ENCODE data around the gene ARL4A. TPM values are rescaled to one million over a fixed set of nuclear protein-coding genes. Genes with fewer than 3 reads are reported as not detected.

Gene ARL4A
- total RNA-seq, 2 experiments from 2014 or later = 10.8 to 11.3 TPM

- ChIA-PET POLR2A (no interaction called here), CTCF (interaction anchor here (1.3 kb wide), 1 partner anchor 34 kb away, joined by 5 read pairs; no protein-coding TSS in a partner anchor)
- H3K4me3 Mint-ChIP-seq = no peak overlapping the region
- no peaks in the 10 kb centered on the region for H3K36me3 Mint-ChIP-seq (ENCODE audit: low read depth)
- no peak for TF ChIP-seq CTCF (IDR thresholded peaks at IDR 0.05)
- H3K4me1 Mint-ChIP-seq (ENCODE audit: low read depth) = peaks cover 40% of the 10 kb centered on the region
- no peaks in the 10 kb centered on the region for H3K9me3 Mint-ChIP-seq
- H3K27ac Mint-ChIP-seq = peak overlapping the region; percentile 84
- no peaks in the 10 kb centered on the region for H3K27me3 Mint-ChIP-seq
- ATAC-seq = no peak
- no peak for DNase-seq
- intact Hi-C loops (cut with micrococcal nuclease) = no loop called here
Observed at GRCh38 chr7:12719981-12720865, 32.8 kb downstream of the ARL4A start.

GRCh38 chr7:12721286-12721830, 33.9 kb downstream of the ARL4A start:
- no peaks in the 10 kb centered on the region for H3K27me3 Mint-ChIP-seq
- H3K4me3 Mint-ChIP-seq = no peak overlapping the region
- POLR2A ChIA-PET = no interaction called here
- no peak for TF ChIP-seq CTCF (IDR thresholded peaks at IDR 0.05)
- H3K4me1 Mint-ChIP-seq (ENCODE audit: low read depth) = peaks cover 29% of the 10 kb centered on the region
- no peak overlapping the region for H3K27ac Mint-ChIP-seq
- no peaks in the 10 kb centered on the region for H3K9me3 Mint-ChIP-seq
- ATAC-seq = no peak
- CTCF ChIA-PET = no interaction called here
- no peak for DNase-seq
- H3K36me3 Mint-ChIP-seq (ENCODE audit: low read depth) = no peaks in the 10 kb centered on the region
- intact Hi-C loops (cut with micrococcal nuclease) = no loop called here

GRCh38 chr7:12722136-12722535, 34.7 kb downstream of the ARL4A start:
- ChIA-PET CTCF (no interaction called here), POLR2A (no interaction called here)
- intact Hi-C loops (cut with micrococcal nuclease) = no loop called here
- peaks cover 22% of the 10 kb centered on the region for H3K4me1 Mint-ChIP-seq (ENCODE audit: low read depth)
- no peak overlapping the region for H3K27ac Mint-ChIP-seq
- H3K9me3 Mint-ChIP-seq = no peaks in the 10 kb centered on the region
- DNase-seq (no peak), ATAC-seq (no peak)
- no peaks in the 10 kb centered on the region for H3K27me3 Mint-ChIP-seq
- no peak for TF ChIP-seq CTCF (IDR thresholded peaks at IDR 0.05)
- H3K4me3 Mint-ChIP-seq = no peak overlapping the region
- H3K36me3 Mint-ChIP-seq (ENCODE audit: low read depth) = no peaks in the 10 kb centered on the region

- intact Hi-C loops (cut with micrococcal nuclease) = no loop called here
- peaks cover 20% of the 10 kb centered on the region for H3K4me1 Mint-ChIP-seq (ENCODE audit: low read depth)
- ChIA-PET POLR2A (no interaction called here), CTCF (no interaction called here)
- no peak for TF ChIP-seq CTCF (IDR thresholded peaks at IDR 0.05)
- H3K9me3 Mint-ChIP-seq = no peaks in the 10 kb centered on the region
- ATAC-seq (peak; percentile 37), DNase-seq (no peak)
- H3K27me3 Mint-ChIP-seq = no peaks in the 10 kb centered on the region
- H3K4me3 Mint-ChIP-seq = no peak overlapping the region
- H3K36me3 Mint-ChIP-seq (ENCODE audit: low read depth) = no peaks in the 10 kb centered on the region
- H3K27ac Mint-ChIP-seq = peak overlapping the region; percentile 48
Observed at GRCh38 chr7:12722636-12723605, 35.5 kb downstream of the ARL4A start.
